ENCODE results near the gene RSPH6A. TPM values are rescaled to one million over a fixed set of nuclear protein-coding genes. Genes with fewer than 3 reads are reported as not detected.

RSPH6A gene
- total and polyA plus RNA-seq, 2 donors (not counting 1 experiment from before 2014, with no cell fraction given): 0.17 TPM; not detected in 1

GRCh38 chr19:45767410-45767880 is 47.7 kb downstream of the RSPH6A start:
- H3K4me3 ChIP-seq (replicated peaks in 1 of 4; ENCODE audit: control extremely low read depth in 1 of 4, insufficient read depth in 1 of 4, low read depth in 3 of 4, low read length in 4 of 4): peak overlapping the region; percentile 69 to 81 (median 78)
- peak; percentile 89 to 90 for DNase-seq (ENCODE audit: low read depth in 2 of 2)
- H3K9me3 ChIP-seq (ENCODE audit: control insufficient read depth, insufficient read depth, low read depth, low read length): no peaks in the 10 kb centered on the region
- peaks cover 11% of the 10 kb centered on the region for H3K36me3 ChIP-seq (ENCODE audit: control insufficient read depth, insufficient read depth, low read length)
- no peak overlapping the region for H2AFZ ChIP-seq (ENCODE audit: low read length)
- H3K4me2 ChIP-seq (ENCODE audit: extremely low read depth, insufficient read depth, low read length): peak overlapping the region; percentile 96
- H3K27me3 ChIP-seq (ENCODE audit: control insufficient read depth, insufficient read depth, low read length): no peaks in the 10 kb centered on the region
- H3K27ac ChIP-seq (ENCODE audit: insufficient read depth, low read length): peak overlapping the region; percentile 75
- H3K79me2 ChIP-seq (ENCODE audit: control insufficient read depth, insufficient read depth, low read length): peaks cover 4% of the 10 kb centered on the region
- peaks cover 24% of the 10 kb centered on the region for H3K4me1 ChIP-seq (ENCODE audit: control insufficient read depth, extremely low read depth, insufficient read depth, low read length)
- TF ChIP-seq, protein P1, sequence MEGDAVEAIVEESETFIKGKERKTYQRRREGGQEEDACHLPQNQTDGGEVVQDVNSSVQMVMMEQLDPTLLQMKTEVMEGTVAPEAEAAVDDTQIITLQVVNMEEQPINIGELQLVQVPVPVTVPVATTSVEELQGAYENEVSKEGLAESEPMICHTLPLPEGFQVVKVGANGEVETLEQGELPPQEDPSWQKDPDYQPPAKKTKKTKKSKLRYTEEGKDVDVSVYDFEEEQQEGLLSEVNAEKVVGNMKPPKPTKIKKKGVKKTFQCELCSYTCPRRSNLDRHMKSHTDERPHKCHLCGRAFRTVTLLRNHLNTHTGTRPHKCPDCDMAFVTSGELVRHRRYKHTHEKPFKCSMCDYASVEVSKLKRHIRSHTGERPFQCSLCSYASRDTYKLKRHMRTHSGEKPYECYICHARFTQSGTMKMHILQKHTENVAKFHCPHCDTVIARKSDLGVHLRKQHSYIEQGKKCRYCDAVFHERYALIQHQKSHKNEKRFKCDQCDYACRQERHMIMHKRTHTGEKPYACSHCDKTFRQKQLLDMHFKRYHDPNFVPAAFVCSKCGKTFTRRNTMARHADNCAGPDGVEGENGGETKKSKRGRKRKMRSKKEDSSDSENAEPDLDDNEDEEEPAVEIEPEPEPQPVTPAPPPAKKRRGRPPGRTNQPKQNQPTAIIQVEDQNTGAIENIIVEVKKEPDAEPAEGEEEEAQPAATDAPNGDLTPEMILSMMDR (conservative IDR thresholded peaks at IDR 0.05 in 1 of 2, IDR thresholded peaks at IDR 0.05 in 1 of 2; ENCODE audit: low read depth in 1 of 2, low read length in 2 of 2): no peak
- no peak for TF ChIP-seq EZH2 (IDR thresholded peaks at IDR 0.05; ENCODE audit: low read length, missing control alignments)
- H3K9ac ChIP-seq (ENCODE audit: insufficient read depth, low read length): peak overlapping the region; percentile 79
- H4K20me1 ChIP-seq (ENCODE audit: control insufficient read depth, extremely low read depth, insufficient read depth, low read length): no peaks in the 10 kb centered on the region

DNA sequence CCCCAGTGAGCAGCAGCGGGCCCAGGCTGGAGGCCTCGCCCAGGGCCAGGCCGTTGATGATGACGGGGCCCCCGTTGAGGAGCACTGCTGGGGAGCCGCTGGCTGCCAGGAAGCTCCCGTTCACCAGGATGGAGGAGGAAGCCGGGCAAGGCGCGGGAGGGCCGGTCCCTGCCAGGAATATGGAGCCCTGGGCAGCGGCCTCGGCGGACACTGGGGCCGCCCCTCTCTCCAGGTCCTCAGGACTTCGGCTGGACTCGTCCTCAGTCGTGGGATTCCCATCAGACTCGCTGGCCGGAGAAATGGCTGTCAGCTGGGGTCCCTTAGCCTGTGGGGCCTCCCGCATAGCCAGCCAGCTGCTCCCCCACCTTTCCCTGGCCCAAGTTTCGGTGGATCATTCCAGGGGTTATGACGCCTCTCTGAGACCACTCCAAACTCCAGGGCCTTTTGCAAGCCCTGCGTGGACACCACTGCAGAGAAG is 48.2 kb downstream of the RSPH6A start:
- H3K9me3 ChIP-seq (ENCODE audit: control insufficient read depth, insufficient read depth, low read depth, low read length): no peaks in the 10 kb centered on the region
- peak overlapping the region; percentile 79 for H3K9ac ChIP-seq (ENCODE audit: insufficient read depth, low read length)
- peak in 1 of 2 donors; percentile 26 for DNase-seq (ENCODE audit: low read depth in 2 of 2)
- peak overlapping the region; percentile 75 for H3K27ac ChIP-seq (ENCODE audit: insufficient read depth, low read length)
- H4K20me1 ChIP-seq (ENCODE audit: control insufficient read depth, extremely low read depth, insufficient read depth, low read length): no peaks in the 10 kb centered on the region
- H3K4me2 ChIP-seq (ENCODE audit: extremely low read depth, insufficient read depth, low read length): peak overlapping the region; percentile 96
- peaks cover 11% of the 10 kb centered on the region for H3K36me3 ChIP-seq (ENCODE audit: control insufficient read depth, insufficient read depth, low read length)
- no peaks in the 10 kb centered on the region for H3K27me3 ChIP-seq (ENCODE audit: control insufficient read depth, insufficient read depth, low read length)
- TF ChIP-seq EZH2 (IDR thresholded peaks at IDR 0.05; ENCODE audit: low read length, missing control alignments): no peak
- TF ChIP-seq, protein P1 (conservative IDR thresholded peaks at IDR 0.05 in 1 of 2, IDR thresholded peaks at IDR 0.05 in 1 of 2; ENCODE audit: low read depth in 1 of 2, low read length in 2 of 2): no peak
- no peak overlapping the region for H2AFZ ChIP-seq (ENCODE audit: low read length)
- H3K4me3 ChIP-seq (replicated peaks in 1 of 4; ENCODE audit: control extremely low read depth in 1 of 4, insufficient read depth in 1 of 4, low read depth in 3 of 4, low read length in 4 of 4): peak overlapping the region; percentile 69 to 81 (median 78)
- H3K4me1 ChIP-seq (ENCODE audit: control insufficient read depth, extremely low read depth, insufficient read depth, low read length): peaks cover 24% of the 10 kb centered on the region
- H3K79me2 ChIP-seq (ENCODE audit: control insufficient read depth, insufficient read depth, low read length): peaks cover 4% of the 10 kb centered on the region

DNA sequence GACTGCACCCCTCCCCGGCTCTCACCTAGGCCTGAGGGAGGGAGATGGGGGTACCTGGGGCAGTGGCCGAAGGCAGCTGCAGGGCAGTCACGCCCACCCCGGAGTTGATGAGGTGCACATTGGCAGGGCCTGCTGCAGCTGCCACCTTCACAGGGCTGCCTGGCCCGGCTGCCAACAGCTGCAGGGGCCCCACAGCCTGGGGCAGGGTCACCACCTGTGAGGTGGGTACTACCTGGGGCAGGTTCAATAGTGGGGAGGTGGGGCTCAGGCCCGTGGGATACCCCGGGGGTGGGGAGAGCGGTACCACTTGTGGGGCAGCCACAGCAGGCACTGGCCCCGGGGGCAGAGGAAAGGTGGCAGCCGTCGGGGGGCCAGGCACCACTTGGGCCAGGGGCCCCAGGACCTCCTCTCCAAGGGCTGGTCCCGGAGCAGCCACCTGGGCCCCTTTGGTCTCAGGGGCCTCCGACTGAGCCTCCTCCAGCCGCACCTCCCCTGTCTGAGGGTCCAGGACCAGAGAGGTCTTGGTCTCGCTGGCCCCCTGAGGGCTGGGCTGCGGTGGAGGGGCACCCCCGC is 48.7 kb downstream of the RSPH6A start:
- Histone ChIP-seq H3K79me2 (ENCODE audit: control insufficient read depth, insufficient read depth, low read length) (peaks cover 4% of the 10 kb centered on the region), H3K27ac (ENCODE audit: insufficient read depth, low read length) (peak overlapping the region; percentile 75), H3K4me1 (ENCODE audit: control insufficient read depth, extremely low read depth, insufficient read depth, low read length) (peaks cover 24% of the 10 kb centered on the region), H2AFZ (ENCODE audit: low read length) (no peak overlapping the region), H3K4me2 (ENCODE audit: extremely low read depth, insufficient read depth, low read length) (peak overlapping the region; percentile 96), H3K9me3 (ENCODE audit: control insufficient read depth, insufficient read depth, low read depth, low read length) (no peaks in the 10 kb centered on the region), H3K27me3 (ENCODE audit: control insufficient read depth, insufficient read depth, low read length) (no peaks in the 10 kb centered on the region), H4K20me1 (ENCODE audit: control insufficient read depth, extremely low read depth, insufficient read depth, low read length) (no peaks in the 10 kb centered on the region), H3K4me3 (replicated peaks in 1 of 4; ENCODE audit: control extremely low read depth in 1 of 4, insufficient read depth in 1 of 4, low read depth in 3 of 4, low read length in 4 of 4) (peak overlapping the region in 3 of 4 experiments; percentile 76 to 81 (median 81)), H3K36me3 (ENCODE audit: control insufficient read depth, insufficient read depth, low read length) (peaks cover 7% of the 10 kb centered on the region), H3K9ac (ENCODE audit: insufficient read depth, low read length) (peak overlapping the region; percentile 79)
- no peak for TF ChIP-seq EZH2 (IDR thresholded peaks at IDR 0.05; ENCODE audit: low read length, missing control alignments)
- TF ChIP-seq, protein P1 (conservative IDR thresholded peaks at IDR 0.05 in 1 of 2, IDR thresholded peaks at IDR 0.05 in 1 of 2; ENCODE audit: low read depth in 1 of 2, low read length in 2 of 2): no peak
- no peak for DNase-seq (ENCODE audit: low read depth in 2 of 2)

Measured in fibroblast of lung (primary cell).